Spleen (tissue), 11 donors: ENCODE results near the gene PDE3A. TPM values are rescaled to one million over a fixed set of nuclear protein-coding genes. Genes with fewer than 3 reads are reported as not detected.

ENCODE experiments used
- DNase-seq: peaks from one replicate; pipeline ENCODE4 v3.0.0-alpha.2; 2020
- H3K27ac ChIP-seq, 8 donors: fragments of 200-600 bp; sonication (generic) in 7 of 8; 1 replicate in 4 of 8; 2 replicates in 4 of 8; pipeline versions ENCODE4 v1.5.0 to v1.8.0; 2016 to 2021; ENCODE audit warnings: inconsistent platforms in 4 of 8, mild to moderate bottlenecking in 4 of 8, moderate library complexity in 1 of 8
- H3K27me3 ChIP-seq, 7 donors: fragments of 200-600 bp; sonication (generic) in 6 of 7; replicated peaks in 1 of 7; 1 replicate in 4 of 7; 2 replicates in 3 of 7; pipeline versions ENCODE4 v1.5.0 to v1.8.0; 2016 to 2021; ENCODE audit warnings: inconsistent platforms in 3 of 7, mild to moderate bottlenecking in 1 of 7
- H3K36me3 ChIP-seq, 6 donors: fragments of 200-600 bp; sonication (generic) in 5 of 6; 1 replicate in 4 of 6; 2 replicates in 2 of 6; pipeline versions ENCODE4 v1.5.0 to v1.8.0; 2016 to 2021; ENCODE audit warnings: inconsistent platforms in 2 of 6
- H3K4me1 ChIP-seq, 6 donors: fragments of 200-600 bp; sonication (generic) in 5 of 6; 1 replicate in 3 of 6; 2 replicates in 3 of 6; pipeline versions ENCODE4 v1.5.0 to v1.8.0; 2016 to 2021; ENCODE audit warnings: inconsistent platforms in 3 of 6
- H3K4me3 ChIP-seq, 8 donors: fragments of 200-600 bp; sonication (generic) in 7 of 8; 1 replicate in 4 of 8; 2 replicates in 4 of 8; pipeline versions ENCODE4 v1.5.0 to v1.8.0; 2016 to 2021; ENCODE audit warnings: inconsistent platforms in 4 of 8, mild to moderate bottlenecking in 4 of 8, moderate library complexity in 2 of 8
- H3K9me3 ChIP-seq, 8 donors: fragments of 200-600 bp; sonication (generic) in 7 of 8; 1 replicate in 4 of 8; 2 replicates in 4 of 8; pipeline versions ENCODE4 v1.5.0 to v1.8.0; 2016 to 2021; ENCODE audit warnings: inconsistent platforms in 4 of 8
- POLR2A ChIP-seq, 3 donors: fragments of 450-650 bp; IDR thresholded peaks; one replicate each; pipeline ENCODE4 v1.5.1; 2017; ENCODE audit warnings: antibody characterized with exemption in 3 of 3, mild to moderate bottlenecking in 1 of 3
- POLR2AphosphoS5 ChIP-seq, 3 donors: sonication (generic); formaldehyde crosslinking; IDR thresholded peaks; one replicate each; pipeline ENCODE4 v1.5.1; 2017; ENCODE audit warnings: antibody characterized with exemption in 3 of 3
- WGBS, 5 donors: extraction: QIAGEN DNeasy Blood & Tissue Kit in 3 of 5; methylation state at CpG; one replicate each; pipeline versions ENCODE4 v1.1.5 to v1.1.7; 2013 to 2018; 5-methylcytosine and 5-hydroxymethylcytosine counted together
- intact Hi-C: fragments of 100-400 bp; cut with DNase I; formaldehyde crosslinking; loops from one replicate; pipeline ENCODE4 v1.15.0; 2023; ENCODE audit warnings: low total_unique reads
- polyA plus RNA-seq, 3 donors: library from polyadenylated mRNA; stranded (reverse); fragments of 200-250 nt; gene quantifications; one replicate each; pipeline ENCODE4 v1.2.1, GENCODE V29; 2013
- total RNA-seq, 7 donors: library from RNA; depleted of rRNA in 3 of 7; stranded (reverse); fragments of >200 nt in 3 of 7; fragmentation: NEBNext Ultra II Directional in 4 of 7; extraction: Animal tissue kit (Norgen Biotek cat#: 25700) in 4 of 7; gene quantifications; one replicate each; pipeline versions ENCODE4 v1.1.0 to v1.2.1, GENCODE V29; 2016 to 2021
- TF ChIP-seq, protein P1 (sequence below), 11 experiments: fragments of 200-600 bp in 7 of 11; fragments of 450-650 bp in 4 of 11; sonication (generic) in 4 of 11; IDR thresholded peaks in 8 of 11; conservative IDR thresholded peaks in 3 of 11; 1 replicate in 7 of 11; 2 replicates in 4 of 11; pipeline versions ENCODE4 v1.4.0 to v1.8.0; 2016 to 2021; ENCODE audit warnings: antibody characterized with exemption in 11 of 11, inconsistent platforms in 4 of 11, mild to moderate bottlenecking in 1 of 11
- donor health status: healthy with polysubstance abuse.
- donor health status: DM: no; HTN: no; CAD: no; lungs with moderate emphysema.
- donor health status: DM: no; HTN: no; CAD: no.
- donor health status: Bipolar disorder and iron deficiency.
- donor health status: healthy.
- donor health status: DM: no; HTN: no; CAD: no.
- donor health status: DM: yes; HTN: yes; CAD: no.

PDE3A gene
- total and polyA plus RNA-seq, 10 donors, result 0.57 to 10.1 (median 7.5) TPM

GRCh38 chr12:20731274-20731673, 362.9 kb downstream of the PDE3A start:
- TF ChIP-seq POLR2AphosphoS5 (IDR thresholded peaks at IDR 0.05), result no peak
- TF ChIP-seq, protein P1, sequence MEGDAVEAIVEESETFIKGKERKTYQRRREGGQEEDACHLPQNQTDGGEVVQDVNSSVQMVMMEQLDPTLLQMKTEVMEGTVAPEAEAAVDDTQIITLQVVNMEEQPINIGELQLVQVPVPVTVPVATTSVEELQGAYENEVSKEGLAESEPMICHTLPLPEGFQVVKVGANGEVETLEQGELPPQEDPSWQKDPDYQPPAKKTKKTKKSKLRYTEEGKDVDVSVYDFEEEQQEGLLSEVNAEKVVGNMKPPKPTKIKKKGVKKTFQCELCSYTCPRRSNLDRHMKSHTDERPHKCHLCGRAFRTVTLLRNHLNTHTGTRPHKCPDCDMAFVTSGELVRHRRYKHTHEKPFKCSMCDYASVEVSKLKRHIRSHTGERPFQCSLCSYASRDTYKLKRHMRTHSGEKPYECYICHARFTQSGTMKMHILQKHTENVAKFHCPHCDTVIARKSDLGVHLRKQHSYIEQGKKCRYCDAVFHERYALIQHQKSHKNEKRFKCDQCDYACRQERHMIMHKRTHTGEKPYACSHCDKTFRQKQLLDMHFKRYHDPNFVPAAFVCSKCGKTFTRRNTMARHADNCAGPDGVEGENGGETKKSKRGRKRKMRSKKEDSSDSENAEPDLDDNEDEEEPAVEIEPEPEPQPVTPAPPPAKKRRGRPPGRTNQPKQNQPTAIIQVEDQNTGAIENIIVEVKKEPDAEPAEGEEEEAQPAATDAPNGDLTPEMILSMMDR (IDR thresholded peaks at IDR 0.05 in 8 of 11, conservative IDR thresholded peaks at IDR 0.05 in 3 of 11), result no peak
- no peak for TF ChIP-seq POLR2A (IDR thresholded peaks at IDR 0.05)
- H3K27me3 ChIP-seq, result no peaks in the 10 kb centered on the region
- 53 to 85% (median 61%) methylated on average over 1 of the region's 1 CpG for WGBS, 5 donors
- intact Hi-C loops, result no loop called here
- H3K36me3 ChIP-seq, result no peaks in the 10 kb centered on the region
- H3K9me3 ChIP-seq, result no peaks in the 10 kb centered on the region
- no peak overlapping the region for H3K27ac ChIP-seq
- no peak for DNase-seq
- no peak overlapping the region for H3K4me3 ChIP-seq
- no peaks in the 10 kb centered on the region for H3K4me1 ChIP-seq
